ENCODE measurements around the gene GET4.
"Not testable (repeated sequence)": the region's sequence is repeated elsewhere in the genome, so short reads cannot be mapped to it uniquely, and the experiment has no call there.

Gene GET4

GRCh38 chr7:917255-918117 lies 41.1 kb downstream of the GET4 start:
- DNase-seq, result no peak

- DNase-seq, result no peak
Measured at GRCh38 chr7:918118-918425, 41.7 kb downstream of the GET4 start.

- DNase-seq, result no peak
Measured at GRCh38 chr7:918441-919113, 42.2 kb downstream of the GET4 start.

GRCh38 chr7:919114-919442 lies 42.7 kb downstream of the GET4 start:
- no peak for DNase-seq

GRCh38 chr7:919924-920341 lies 43.6 kb downstream of the GET4 start:
- no peak for DNase-seq

GRCh38 chr7:920351-921070 lies 44.2 kb downstream of the GET4 start:
- no peak for DNase-seq

GRCh38 chr7:921071-921461 lies 44.7 kb downstream of the GET4 start:
- DNase-seq, result no peak

- DNase-seq, result no peak
Measured at GRCh38 chr7:921581-922333, 45.4 kb downstream of the GET4 start.

GRCh38 chr7:922334-923107 lies 46.2 kb downstream of the GET4 start:
- no peak for DNase-seq

GRCh38 chr7:923108-924041 lies 47.0 kb downstream of the GET4 start:
- no peak for DNase-seq

- DNase-seq, result not testable (repeated sequence)
Measured at GRCh38 chr7:924042-924441, 47.7 kb downstream of the GET4 start.

GRCh38 chr7:924541-925231 lies 48.3 kb downstream of the GET4 start:
- no peak for DNase-seq

- no peak for DNase-seq
Measured at GRCh38 chr7:925601-926000, 49.2 kb downstream of the GET4 start.

GRCh38 chr7:926061-927030 lies 50.0 kb downstream of the GET4 start:
- no peak for DNase-seq

GRCh38 chr7:927031-927671 lies 50.8 kb downstream of the GET4 start:
- no peak for DNase-seq

GRCh38 chr7:929311-929711 lies 53.0 kb downstream of the GET4 start:
- no peak for DNase-seq

GRCh38 chr7:930975-931758 lies 54.8 kb downstream of the GET4 start:
- no peak for DNase-seq
